ENCODE data around the gene NIPAL3.
"Not testable (repeated sequence)": the region's sequence is repeated elsewhere in the genome, so short reads cannot be mapped to it uniquely, and the experiment has no call there.

The NIPAL3 gene

GRCh38 chr1:24425922-24426321, 10.3 kb downstream of the NIPAL3 start:
- no peak for DNase-seq

- DNase-seq = no peak
These were observed 11.3 kb downstream of the NIPAL3 start for GRCh38 chr1:24426744-24427544.

- DNase-seq = no peak
These were observed 11.9 kb downstream of the NIPAL3 start for GRCh38 chr1:24427545-24427862.

- DNase-seq = no peak
These were observed 20.3 kb downstream of the NIPAL3 start for GRCh38 chr1:24435782-24436365.

GRCh38 chr1:24437631-24438396, 22.2 kb downstream of the NIPAL3 start:
- no peak for DNase-seq

- no peak for DNase-seq
These were observed 22.9 kb downstream of the NIPAL3 start for GRCh38 chr1:24438423-24438901.

- no peak for DNase-seq
These were observed 24.8 kb downstream of the NIPAL3 start for GRCh38 chr1:24440436-24440835.

DNA sequence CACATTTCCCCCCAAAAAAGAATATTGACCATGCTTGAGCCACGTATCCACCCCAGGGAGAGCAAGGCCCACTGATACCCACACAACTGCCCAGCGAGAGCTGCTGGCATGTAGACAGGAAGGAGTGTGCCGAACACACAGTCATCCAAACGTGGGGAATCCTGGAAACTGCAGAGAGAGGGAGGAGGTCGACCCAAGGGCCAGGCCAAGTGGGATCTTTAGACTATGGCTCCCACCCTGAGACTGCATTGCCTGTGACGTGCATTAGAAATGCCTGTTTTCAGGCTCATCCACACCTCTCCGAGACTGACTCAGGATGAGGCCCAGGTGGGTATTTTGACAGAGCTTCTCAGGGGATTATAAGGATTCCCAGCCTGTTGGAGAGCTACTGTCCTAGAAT, 25.9 kb downstream of the NIPAL3 start:
- DNase-seq = no peak

- DNase-seq = no peak
These were observed 26.5 kb downstream of the NIPAL3 start for GRCh38 chr1:24441996-24442668.

GRCh38 chr1:24442764-24443163, 27.2 kb downstream of the NIPAL3 start:
- DNase-seq = no peak

DNA sequence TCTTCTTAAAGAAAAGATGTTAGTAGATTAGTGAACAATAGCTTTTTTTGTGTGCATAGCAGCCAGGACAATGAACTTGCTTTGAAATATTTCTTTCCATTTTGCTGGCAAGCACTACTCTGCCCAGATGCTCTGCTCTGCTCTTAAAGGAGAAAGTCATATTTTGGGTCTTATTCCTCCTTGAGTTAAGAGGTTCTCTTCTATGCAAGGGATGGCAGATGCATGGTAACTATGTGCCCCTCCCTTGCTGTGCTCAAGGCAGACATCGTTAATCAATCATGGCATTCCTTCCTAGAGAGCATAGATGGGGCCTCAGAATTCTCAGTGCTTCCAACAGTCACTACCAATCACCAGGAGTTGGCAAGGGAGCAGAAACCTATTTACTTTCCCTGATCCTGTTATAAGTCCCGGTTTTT, 27.6 kb downstream of the NIPAL3 start:
- no peak for DNase-seq

DNA sequence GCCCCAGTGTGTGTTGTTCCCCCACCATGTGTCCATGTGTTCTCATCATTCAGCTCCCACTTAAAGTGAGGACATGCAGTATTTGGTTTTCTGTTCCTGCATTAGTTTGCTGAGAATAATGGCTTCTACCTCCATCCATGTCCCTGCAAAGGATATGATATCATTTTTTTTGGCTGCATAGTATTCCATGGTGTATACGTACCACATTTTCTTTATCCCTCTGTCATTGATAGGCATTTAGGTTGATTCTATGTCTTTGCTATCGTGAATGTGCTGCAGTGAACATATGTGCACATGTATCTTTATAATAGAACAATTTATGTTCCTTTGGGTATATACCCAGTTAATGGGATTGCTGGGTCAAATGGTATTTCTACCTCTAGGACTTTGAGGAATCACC, 30.8 kb downstream of the NIPAL3 start:
- not testable (repeated sequence) for DNase-seq

DNA sequence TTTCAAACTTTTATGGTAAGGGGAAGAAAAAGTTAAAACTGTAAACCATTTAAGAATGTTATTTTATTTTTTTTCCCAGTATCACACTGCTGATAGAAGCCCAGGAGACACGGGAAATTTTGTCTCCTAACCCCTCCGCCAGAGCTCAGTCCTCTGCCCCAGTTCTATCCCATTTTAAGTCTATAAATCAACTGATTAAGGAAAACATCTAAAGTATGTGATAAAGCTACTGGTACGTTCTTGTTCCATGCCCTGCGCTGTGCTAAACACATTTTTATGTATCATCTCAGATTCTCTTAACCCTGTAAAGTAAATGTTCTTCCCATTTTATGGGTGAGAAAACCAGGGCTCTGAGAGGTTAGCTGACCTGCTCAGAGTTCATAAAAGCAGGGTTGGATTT, 34.7 kb downstream of the NIPAL3 start:
- no peak for DNase-seq

- DNase-seq = no peak
These were observed 35.3 kb downstream of the NIPAL3 start for GRCh38 chr1:24450857-24451397.

DNA sequence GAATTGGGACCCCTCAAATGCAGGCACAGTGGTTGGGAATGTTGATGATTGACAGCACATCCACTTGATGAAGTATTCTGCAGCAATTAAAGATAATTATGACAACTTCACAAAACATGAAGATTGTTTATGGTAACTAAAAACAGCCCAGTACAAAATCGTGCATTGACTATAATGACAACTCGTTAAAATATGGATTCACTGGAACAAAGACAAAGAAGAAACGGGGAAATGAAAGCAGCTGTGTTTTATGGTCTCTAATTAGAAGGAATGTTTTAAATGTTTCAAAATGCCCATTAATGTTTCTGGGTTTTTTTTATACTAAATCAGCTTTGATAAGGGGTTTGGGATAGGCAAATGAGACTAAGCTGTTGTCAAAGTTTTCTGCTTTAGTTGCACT, 36.1 kb downstream of the NIPAL3 start:
- DNase-seq = no peak

DNA sequence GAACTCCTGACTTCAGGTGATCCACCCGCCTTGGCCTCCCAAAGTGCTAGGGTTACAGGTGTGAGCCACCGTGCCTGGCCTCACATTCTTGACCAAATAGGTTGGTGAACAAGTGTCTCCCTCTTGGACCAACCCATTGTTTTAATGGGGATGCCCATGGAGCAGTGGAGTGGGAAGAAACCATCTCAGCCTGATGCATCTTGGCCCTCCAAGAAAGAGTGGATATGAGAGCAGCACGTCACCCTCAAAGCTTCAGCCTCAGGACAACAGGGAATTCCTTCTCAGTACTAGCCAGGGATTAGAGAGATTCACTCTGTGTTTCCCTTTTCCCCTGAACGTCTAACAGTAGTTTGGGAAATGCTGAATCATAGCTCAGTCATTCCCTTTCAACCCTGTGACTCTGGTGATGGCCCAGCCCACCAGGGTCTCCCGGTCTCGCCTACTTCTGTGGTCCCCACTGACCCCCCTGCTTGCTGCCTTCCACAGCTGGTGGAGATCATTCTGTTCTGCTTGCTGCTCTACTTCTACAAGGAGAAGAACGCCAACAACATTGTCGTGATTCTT, 37.4 kb downstream of the NIPAL3 start:
- DNase-seq = no peak

GRCh38 chr1:24454673-24455072, 39.1 kb downstream of the NIPAL3 start:
- DNase-seq = no peak

DNA sequence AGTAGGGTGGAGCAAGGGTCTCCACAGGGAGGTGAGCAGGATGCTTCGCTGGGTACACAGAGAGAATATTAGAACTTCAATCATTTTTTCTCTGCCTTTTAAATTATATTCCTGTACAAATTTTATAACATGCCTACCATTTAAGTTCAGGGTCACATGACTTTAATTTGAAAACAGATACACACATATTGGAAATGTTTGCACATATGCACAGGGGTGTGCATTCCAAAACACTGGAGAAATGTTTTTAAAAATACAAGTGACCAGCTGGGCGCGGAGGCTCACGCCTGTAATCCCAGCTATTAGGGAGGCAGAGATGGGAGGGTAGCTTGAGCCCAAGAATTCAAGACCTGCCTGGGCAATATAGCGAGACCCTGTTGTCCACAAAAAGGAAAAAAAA, 39.7 kb downstream of the NIPAL3 start:
- no peak for DNase-seq

- no peak for DNase-seq
These were observed 42.3 kb downstream of the NIPAL3 start for GRCh38 chr1:24457866-24458265.

DNA sequence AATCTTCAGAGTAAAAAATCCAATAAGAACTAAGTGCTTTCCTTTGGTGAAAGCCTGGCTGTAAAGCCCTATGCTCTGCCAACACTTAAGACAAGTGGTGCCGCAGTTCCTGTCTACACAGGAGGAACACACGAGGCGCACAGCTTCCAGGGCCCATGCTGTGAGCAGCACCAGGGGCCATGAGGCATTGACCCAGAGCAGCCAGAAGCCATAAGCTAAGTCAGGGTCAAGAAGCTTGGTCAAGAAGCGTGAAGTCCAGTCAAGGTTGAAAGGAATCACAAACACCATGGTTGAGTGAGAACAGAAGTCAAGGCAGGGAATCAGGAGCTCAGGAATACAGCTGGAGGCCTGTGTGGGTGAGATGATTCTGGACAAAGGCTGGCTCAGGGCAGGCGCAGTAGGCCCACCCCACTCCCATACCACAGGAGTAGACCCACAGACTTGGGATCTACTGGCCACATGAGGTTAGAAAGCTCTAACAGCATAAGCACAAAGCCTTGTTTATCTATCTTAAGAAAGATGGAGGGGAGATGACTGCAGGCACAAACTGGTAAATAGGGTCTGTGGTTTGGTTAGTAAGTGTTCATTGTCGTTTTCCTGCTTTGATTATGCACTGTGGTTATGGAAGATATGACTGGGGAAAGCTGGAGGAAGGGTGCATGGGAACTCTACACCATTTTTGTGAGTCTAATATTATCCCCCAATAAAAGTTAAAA, 44.1 kb downstream of the NIPAL3 start:
- no peak for DNase-seq

DNA sequence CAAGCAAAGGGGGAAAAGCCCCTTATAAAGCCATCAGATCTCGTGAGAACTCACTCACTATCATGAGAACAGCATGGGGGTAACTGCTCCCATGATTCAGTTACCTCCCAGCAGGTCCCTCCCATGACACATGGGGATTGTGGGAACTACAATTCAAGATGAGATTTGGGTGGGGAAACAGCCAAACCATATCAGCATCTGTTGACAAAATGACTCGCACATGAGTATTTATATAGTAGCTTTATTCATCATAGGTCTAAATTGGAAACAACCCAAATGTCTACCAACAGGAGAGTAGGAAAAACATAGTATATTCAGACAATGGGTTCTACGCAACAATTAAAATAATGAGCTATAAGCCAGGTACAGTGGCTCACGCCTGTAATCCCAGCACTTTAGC, 46.5 kb downstream of the NIPAL3 start:
- not testable (repeated sequence) for DNase-seq
